ENCODE measurements around the gene CD33. TPM values are rescaled to one million over a fixed set of nuclear protein-coding genes. Genes with fewer than 3 reads are reported as not detected.
"Not testable (repeated sequence)": the region's sequence is repeated elsewhere in the genome, so short reads cannot be mapped to it uniquely, and the experiment has no call there.

Gene CD33
- polyA plus RNA-seq (2013, experiment 1 of 2): 0.25 TPM
- polyA plus RNA-seq (2013, experiment 2 of 2): not detected

GRCh38 chr19:51224898-51225393 is at the start of gene CD33:
CD33 (plus strand) TSS chr19:51225080; CDS start chr19:51225119, 39 bp downstream.
- 87% methylated on average over 10 of the region's 11 CpGs for WGBS
- not testable (repeated sequence) for H3K27me3 ChIP-seq (ENCODE audit: insufficient read depth, low read length); H3K9ac ChIP-seq (ENCODE audit: low read depth, low read length); H3K4me3 ChIP-seq (ENCODE audit: low read length); H3K9me3 ChIP-seq (ENCODE audit: insufficient read depth, low read depth, low read length); H3K4me1 ChIP-seq (ENCODE audit: insufficient read depth, low read length); H3K36me3 ChIP-seq (ENCODE audit: insufficient read depth, low read length); H3K27ac ChIP-seq (ENCODE audit: low read depth, low read length)

GRCh38 chr19:51179256-51179655 is 45.6 kb upstream of the CD33 start:
- no peak overlapping the region for H3K4me3 ChIP-seq (ENCODE audit: low read length)
- no peak overlapping the region for H3K27ac ChIP-seq (ENCODE audit: low read depth, low read length)
- H3K9ac ChIP-seq (ENCODE audit: low read depth, low read length): no peak overlapping the region
- H3K36me3 ChIP-seq (ENCODE audit: insufficient read depth, low read length): no peaks in the 10 kb centered on the region
- WGBS: 93% methylated on average over 1 of the region's 1 CpG
- H3K9me3 ChIP-seq (ENCODE audit: insufficient read depth, low read depth, low read length): no peaks in the 10 kb centered on the region
- no peaks in the 10 kb centered on the region for H3K4me1 ChIP-seq (ENCODE audit: insufficient read depth, low read length)
- H3K27me3 ChIP-seq (ENCODE audit: insufficient read depth, low read length): peaks cover 2% of the 10 kb centered on the region; the same call in 1 of the 2 replicates

GRCh38 chr19:51181377-51181912 is 43.4 kb upstream of the CD33 start:
- Histone ChIP-seq H3K27ac (ENCODE audit: low read depth, low read length) (no peak overlapping the region), H3K4me3 (ENCODE audit: low read length) (no peak overlapping the region), H3K4me1 (ENCODE audit: insufficient read depth, low read length) (no peaks in the 10 kb centered on the region), H3K9me3 (ENCODE audit: insufficient read depth, low read depth, low read length) (no peaks in the 10 kb centered on the region), H3K9ac (ENCODE audit: low read depth, low read length) (no peak overlapping the region), H3K27me3 (ENCODE audit: insufficient read depth, low read length) (peaks cover 2% of the 10 kb centered on the region; the same call in 1 of the 2 replicates), H3K36me3 (ENCODE audit: insufficient read depth, low read length) (no peaks in the 10 kb centered on the region)
- 96% methylated on average over 39 of the region's 39 CpGs for WGBS

GRCh38 chr19:51181913-51182419 is 42.9 kb upstream of the CD33 start:
- Histone ChIP-seq H3K27ac (ENCODE audit: low read depth, low read length) (no peak overlapping the region), H3K4me3 (ENCODE audit: low read length) (no peak overlapping the region), H3K27me3 (ENCODE audit: insufficient read depth, low read length) (peaks cover 2% of the 10 kb centered on the region; the same call in 1 of the 2 replicates), H3K9me3 (ENCODE audit: insufficient read depth, low read depth, low read length) (no peaks in the 10 kb centered on the region), H3K36me3 (ENCODE audit: insufficient read depth, low read length) (no peaks in the 10 kb centered on the region), H3K4me1 (ENCODE audit: insufficient read depth, low read length) (no peaks in the 10 kb centered on the region), H3K9ac (ENCODE audit: low read depth, low read length) (no peak overlapping the region)
- WGBS: 94% methylated on average over 31 of the region's 31 CpGs

GRCh38 chr19:51183629-51184028 is 41.3 kb upstream of the CD33 start:
- no peak overlapping the region for H3K9ac ChIP-seq (ENCODE audit: low read depth, low read length)
- H3K4me3 ChIP-seq (ENCODE audit: low read length): no peak overlapping the region
- H3K9me3 ChIP-seq (ENCODE audit: insufficient read depth, low read depth, low read length): no peaks in the 10 kb centered on the region
- H3K4me1 ChIP-seq (ENCODE audit: insufficient read depth, low read length): no peaks in the 10 kb centered on the region
- H3K27me3 ChIP-seq (ENCODE audit: insufficient read depth, low read length): no peaks in the 10 kb centered on the region; the same call in 1 of the 2 replicates
- H3K27ac ChIP-seq (ENCODE audit: low read depth, low read length): no peak overlapping the region
- 91% methylated on average over 8 of the region's 8 CpGs for WGBS
- no peaks in the 10 kb centered on the region for H3K36me3 ChIP-seq (ENCODE audit: insufficient read depth, low read length)

- whole genome bisulfite sequencing: 94% methylated on average over 24 of the region's 25 CpGs
- no peaks in the 10 kb centered on the region for H3K4me1 ChIP-seq (ENCODE audit: insufficient read depth, low read length)
- no peaks in the 10 kb centered on the region for H3K9me3 ChIP-seq (ENCODE audit: insufficient read depth, low read depth, low read length)
- no peak overlapping the region for H3K9ac ChIP-seq (ENCODE audit: low read depth, low read length)
- H3K36me3 ChIP-seq (ENCODE audit: insufficient read depth, low read length): no peaks in the 10 kb centered on the region
- H3K4me3 ChIP-seq (ENCODE audit: low read length): no peak overlapping the region
- H3K27me3 ChIP-seq (ENCODE audit: insufficient read depth, low read length): no peaks in the 10 kb centered on the region; the same call in 1 of the 2 replicates
- no peak overlapping the region for H3K27ac ChIP-seq (ENCODE audit: low read depth, low read length)
These were observed 39.6 kb upstream of the CD33 start for GRCh38 chr19:51185069-51185867.

GRCh38 chr19:51185868-51186215 is 39.0 kb upstream of the CD33 start:
- Histone ChIP-seq H3K4me3 (ENCODE audit: low read length) (no peak overlapping the region), H3K9ac (ENCODE audit: low read depth, low read length) (no peak overlapping the region), H3K27me3 (ENCODE audit: insufficient read depth, low read length) (no peaks in the 10 kb centered on the region; the same call in 1 of the 2 replicates), H3K36me3 (ENCODE audit: insufficient read depth, low read length) (no peaks in the 10 kb centered on the region), H3K4me1 (ENCODE audit: insufficient read depth, low read length) (no peaks in the 10 kb centered on the region), H3K27ac (ENCODE audit: low read depth, low read length) (no peak overlapping the region), H3K9me3 (ENCODE audit: insufficient read depth, low read depth, low read length) (no peaks in the 10 kb centered on the region)
- WGBS: 89% methylated on average over 5 of the region's 5 CpGs

- Histone ChIP-seq H3K36me3 (ENCODE audit: insufficient read depth, low read length) (no peaks in the 10 kb centered on the region), H3K4me1 (ENCODE audit: insufficient read depth, low read length) (no peaks in the 10 kb centered on the region), H3K9ac (ENCODE audit: low read depth, low read length) (no peak overlapping the region), H3K4me3 (ENCODE audit: low read length) (no peak overlapping the region), H3K27ac (ENCODE audit: low read depth, low read length) (no peak overlapping the region), H3K27me3 (ENCODE audit: insufficient read depth, low read length) (no peaks in the 10 kb centered on the region; the same call in 1 of the 2 replicates), H3K9me3 (ENCODE audit: insufficient read depth, low read depth, low read length) (no peaks in the 10 kb centered on the region)
- WGBS: 78% methylated on average over 13 of the region's 13 CpGs
These were observed 38.6 kb upstream of the CD33 start for GRCh38 chr19:51186323-51186722.

- Histone ChIP-seq H3K27me3 (ENCODE audit: insufficient read depth, low read length) (no peaks in the 10 kb centered on the region; the same call in 1 of the 2 replicates), H3K27ac (ENCODE audit: low read depth, low read length) (no peak overlapping the region), H3K9ac (ENCODE audit: low read depth, low read length) (no peak overlapping the region), H3K36me3 (ENCODE audit: insufficient read depth, low read length) (no peaks in the 10 kb centered on the region), H3K9me3 (ENCODE audit: insufficient read depth, low read depth, low read length) (no peaks in the 10 kb centered on the region), H3K4me1 (ENCODE audit: insufficient read depth, low read length) (no peaks in the 10 kb centered on the region), H3K4me3 (ENCODE audit: low read length) (no peak overlapping the region)
- WGBS: 91% methylated on average over 11 of the region's 11 CpGs
These were observed 37.3 kb upstream of the CD33 start for GRCh38 chr19:51187395-51188226.

- Histone ChIP-seq H3K27me3 (ENCODE audit: insufficient read depth, low read length) (no peaks in the 10 kb centered on the region; the same call in 1 of the 2 replicates), H3K27ac (ENCODE audit: low read depth, low read length) (no peak overlapping the region), H3K4me3 (ENCODE audit: low read length) (no peak overlapping the region), H3K4me1 (ENCODE audit: insufficient read depth, low read length) (no peaks in the 10 kb centered on the region), H3K36me3 (ENCODE audit: insufficient read depth, low read length) (no peaks in the 10 kb centered on the region), H3K9ac (ENCODE audit: low read depth, low read length) (no peak overlapping the region), H3K9me3 (ENCODE audit: insufficient read depth, low read depth, low read length) (no peaks in the 10 kb centered on the region)
- WGBS: 83% methylated on average over 2 of the region's 2 CpGs
These were observed 36.7 kb upstream of the CD33 start for GRCh38 chr19:51188227-51188559.

- Histone ChIP-seq H3K4me3 (ENCODE audit: low read length) (no peak overlapping the region), H3K27ac (ENCODE audit: low read depth, low read length) (no peak overlapping the region), H3K36me3 (ENCODE audit: insufficient read depth, low read length) (no peaks in the 10 kb centered on the region), H3K27me3 (ENCODE audit: insufficient read depth, low read length) (no peaks in the 10 kb centered on the region), H3K9ac (ENCODE audit: low read depth, low read length) (no peak overlapping the region), H3K4me1 (ENCODE audit: insufficient read depth, low read length) (no peaks in the 10 kb centered on the region), H3K9me3 (ENCODE audit: insufficient read depth, low read depth, low read length) (no peaks in the 10 kb centered on the region)
- 94% methylated on average over 9 of the region's 9 CpGs for WGBS
These were observed 32.2 kb upstream of the CD33 start for GRCh38 chr19:51192689-51193088.
